H1 (cell line): ENCODE data around the gene L1TD1.

Source experiments
- CEBPB ChIP-seq: IDR thresholded peaks from 2 replicates; pipeline ENCODE4 v1.6.1; 2012; ENCODE audit warnings: low read depth, low read length
- EP300 ChIP-seq, 2 experiments: IDR thresholded peaks; 1 replicate in 1 of 2; 2 replicates in 1 of 2; pipeline ENCODE4 v1.6.1; 2011 to 2012; ENCODE audit warnings: low read depth in 2 of 2, low read length in 2 of 2, mild to moderate bottlenecking in 2 of 2, borderline replicate concordance in 1 of 2, inconsistent platforms in 1 of 2, moderate library complexity in 1 of 2
- HDAC2 ChIP-seq, 2 experiments: fragments of 300-600 bp in 1 of 2; sonication (generic) in 1 of 2; IDR thresholded peaks; 2 replicates each; pipeline ENCODE4 v1.6.1; 2011 to 2012; ENCODE audit warnings: low read depth in 2 of 2, low read length in 2 of 2, mild to moderate bottlenecking in 2 of 2, moderate library complexity in 2 of 2, borderline replicate concordance in 1 of 2, inconsistent platforms in 1 of 2
- MAFK ChIP-seq: IDR thresholded peaks from 2 replicates; pipeline ENCODE4 v1.6.1; 2012; ENCODE audit warnings: low read depth, mild to moderate bottlenecking, improper control_type of control experiment, low read length
- POLR2A ChIP-seq, 2 experiments: IDR thresholded peaks; 1 replicate in 1 of 2; 2 replicates in 1 of 2; pipeline ENCODE4 v1.6.1; 2011; ENCODE audit warnings: low read depth in 2 of 2, low read length in 2 of 2, mild to moderate bottlenecking in 2 of 2; ENCODE audit errors: control extremely low read depth in 1 of 2
- RXRA ChIP-seq: IDR thresholded peaks from 2 replicates; pipeline ENCODE4 v1.6.1; 2011; ENCODE audit warnings: low read depth, mild to moderate bottlenecking, low read length, moderate library complexity; ENCODE audit not compliant: insufficient read depth
- TAF1 ChIP-seq: IDR thresholded peaks from 2 replicates; pipeline ENCODE4 v1.6.1; 2011; ENCODE audit warnings: mild to moderate bottlenecking, low read depth, low read length
- TAF7 ChIP-seq: optimal IDR thresholded peaks from 2 replicates; pipeline ENCODE3; 2011; ENCODE audit warnings: low read depth, mild to moderate bottlenecking, inconsistent platforms, low read length, moderate library complexity, borderline replicate concordance
- YY1 ChIP-seq: IDR thresholded peaks from 2 replicates; pipeline ENCODE4 v1.6.1; 2011; ENCODE audit warnings: low read depth, mild to moderate bottlenecking, low read length
- TF ChIP-seq, protein P1 (sequence below), 3 experiments: IDR thresholded peaks; 1 replicate in 2 of 3; 2 replicates in 1 of 3; pipeline versions ENCODE4 v1.5.1 to v1.6.1; 2011; ENCODE audit warnings: low read length in 3 of 3, mild to moderate bottlenecking in 3 of 3, inconsistent platforms in 2 of 3, low read depth in 1 of 3, moderate library complexity in 1 of 3; ENCODE audit not compliant: insufficient read depth in 1 of 3; ENCODE audit errors: control extremely low read depth in 1 of 3
- TF ChIP-seq, protein P2 (sequence below): IDR thresholded peaks from 2 replicates; pipeline ENCODE4 v1.6.1; 2012; ENCODE audit warnings: low read length, inconsistent platforms

DNA sequence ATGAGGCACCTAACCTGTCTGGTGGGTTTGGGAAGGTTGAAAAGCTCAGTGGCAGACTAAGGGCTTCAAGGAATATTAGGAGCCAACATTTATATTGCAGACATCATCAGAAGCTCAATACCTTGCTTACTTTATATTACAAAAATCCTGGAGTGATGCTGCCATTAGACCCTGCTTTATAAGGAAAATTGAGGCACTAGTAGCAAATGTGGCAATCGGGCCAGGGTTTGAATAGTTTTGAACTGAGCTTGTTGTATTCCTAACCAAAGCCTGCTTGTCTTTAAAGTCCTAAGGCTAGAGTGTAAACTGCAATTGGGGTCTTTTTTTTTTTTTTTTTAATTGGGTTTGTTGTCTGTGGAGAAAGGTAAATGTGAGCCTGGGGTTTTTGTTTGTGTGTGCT is 14.3 kb downstream of the L1TD1 start:
- TF ChIP-seq YY1: no peak
- TF ChIP-seq MAFK: no peak
- TF ChIP-seq TAF1: no peak
- TF ChIP-seq CEBPB: no peak
- no peak for TF ChIP-seq TAF7
- TF ChIP-seq POLR2A (IDR thresholded peaks at IDR 0.05; ENCODE audit: control extremely low read depth in 1 of 2, low read depth in 2 of 2, low read length in 2 of 2): peak in 1 of 2 experiments; percentile 56; a peak in 2 of 3 replicates
- no peak for TF ChIP-seq EP300 (IDR thresholded peaks at IDR 0.05; ENCODE audit: borderline replicate concordance in 1 of 2, low read depth in 2 of 2, low read length in 2 of 2)
- TF ChIP-seq, protein P1, sequence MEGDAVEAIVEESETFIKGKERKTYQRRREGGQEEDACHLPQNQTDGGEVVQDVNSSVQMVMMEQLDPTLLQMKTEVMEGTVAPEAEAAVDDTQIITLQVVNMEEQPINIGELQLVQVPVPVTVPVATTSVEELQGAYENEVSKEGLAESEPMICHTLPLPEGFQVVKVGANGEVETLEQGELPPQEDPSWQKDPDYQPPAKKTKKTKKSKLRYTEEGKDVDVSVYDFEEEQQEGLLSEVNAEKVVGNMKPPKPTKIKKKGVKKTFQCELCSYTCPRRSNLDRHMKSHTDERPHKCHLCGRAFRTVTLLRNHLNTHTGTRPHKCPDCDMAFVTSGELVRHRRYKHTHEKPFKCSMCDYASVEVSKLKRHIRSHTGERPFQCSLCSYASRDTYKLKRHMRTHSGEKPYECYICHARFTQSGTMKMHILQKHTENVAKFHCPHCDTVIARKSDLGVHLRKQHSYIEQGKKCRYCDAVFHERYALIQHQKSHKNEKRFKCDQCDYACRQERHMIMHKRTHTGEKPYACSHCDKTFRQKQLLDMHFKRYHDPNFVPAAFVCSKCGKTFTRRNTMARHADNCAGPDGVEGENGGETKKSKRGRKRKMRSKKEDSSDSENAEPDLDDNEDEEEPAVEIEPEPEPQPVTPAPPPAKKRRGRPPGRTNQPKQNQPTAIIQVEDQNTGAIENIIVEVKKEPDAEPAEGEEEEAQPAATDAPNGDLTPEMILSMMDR (IDR thresholded peaks at IDR 0.05; ENCODE audit: control extremely low read depth in 1 of 3, insufficient read depth in 1 of 3, low read depth in 1 of 3, low read length in 3 of 3): no peak
- TF ChIP-seq, protein P2, sequence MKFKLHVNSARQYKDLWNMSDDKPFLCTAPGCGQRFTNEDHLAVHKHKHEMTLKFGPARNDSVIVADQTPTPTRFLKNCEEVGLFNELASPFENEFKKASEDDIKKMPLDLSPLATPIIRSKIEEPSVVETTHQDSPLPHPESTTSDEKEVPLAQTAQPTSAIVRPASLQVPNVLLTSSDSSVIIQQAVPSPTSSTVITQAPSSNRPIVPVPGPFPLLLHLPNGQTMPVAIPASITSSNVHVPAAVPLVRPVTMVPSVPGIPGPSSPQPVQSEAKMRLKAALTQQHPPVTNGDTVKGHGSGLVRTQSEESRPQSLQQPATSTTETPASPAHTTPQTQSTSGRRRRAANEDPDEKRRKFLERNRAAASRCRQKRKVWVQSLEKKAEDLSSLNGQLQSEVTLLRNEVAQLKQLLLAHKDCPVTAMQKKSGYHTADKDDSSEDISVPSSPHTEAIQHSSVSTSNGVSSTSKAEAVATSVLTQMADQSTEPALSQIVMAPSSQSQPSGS: no peak
- TF ChIP-seq RXRA: no peak
- no peak for TF ChIP-seq HDAC2 (IDR thresholded peaks at IDR 0.05; ENCODE audit: borderline replicate concordance in 1 of 2, low read depth in 2 of 2, low read length in 2 of 2)
